CD8-positive, alpha-beta memory T cell (primary cell): ENCODE data around the gene VPS26A. TPM values are rescaled to one million over a fixed set of nuclear protein-coding genes. Genes with fewer than 3 reads are reported as not detected.

Experiments used
- CTCF ChIA-PET: fragments of 350-600 bp; sonication (Branson Sonifier 250); formaldehyde crosslinking; loops from one replicate; lab custom pipeline; 2021; ENCODE audit warnings: antibody characterized with exemption; lab: Charles Lee
- POLR2A ChIA-PET: fragments of 350-600 bp; sonication (Branson Sonifier 250); formaldehyde crosslinking; loops from one replicate; lab custom pipeline; 2021; ENCODE audit warnings: antibody characterized with exemption; lab: Charles Lee
- DNase-seq, 5 donors: peaks; one replicate each; pipeline versions ENCODE4 v3.0.0 to v3.0.0-alpha.2; 2020 to 2022; ENCODE audit warnings: mixed read lengths in 1 of 5
- H3K27ac ChIP-seq: one replicate; pipeline ENCODE4 v1.7.0; 2013; ENCODE audit warnings: low read depth, mild to moderate bottlenecking, low read length, moderate library complexity
- H3K27me3 ChIP-seq: 2 replicates; pipeline ENCODE4 v1.7.0; 2013; ENCODE audit warnings: low read length, mild to moderate bottlenecking; ENCODE audit not compliant: insufficient read depth, poor library complexity, severe bottlenecking
- H3K36me3 ChIP-seq: 2 replicates; pipeline ENCODE4 v1.7.0; 2013; ENCODE audit warnings: mild to moderate bottlenecking, low read length, moderate library complexity; ENCODE audit not compliant: insufficient read depth
- H3K4me1 ChIP-seq: 2 replicates; pipeline ENCODE4 v1.7.0; 2013; ENCODE audit warnings: mild to moderate bottlenecking, low read length, moderate library complexity; ENCODE audit not compliant: insufficient read depth
- H3K4me3 ChIP-seq: 2 replicates; pipeline ENCODE4 v1.7.0; 2013; ENCODE audit warnings: mild to moderate bottlenecking, low read length
- H3K9me3 ChIP-seq: 2 replicates; pipeline ENCODE4 v1.7.0; 2013; ENCODE audit warnings: mild to moderate bottlenecking, low read length
- H3K27ac Mint-ChIP-seq, 8 donors: one replicate each; pipeline ENCODE4 v1.8.0; 2020 to 2021; ENCODE audit warnings: mixed read lengths in 8 of 8, mild to moderate bottlenecking in 6 of 8, inconsistent platforms in 3 of 8, moderate library complexity in 3 of 8
- H3K27me3 Mint-ChIP-seq, 2 donors: one replicate each; pipeline ENCODE4 v1.8.0; 2020 to 2021; ENCODE audit warnings: mixed read lengths in 2 of 2, mild to moderate bottlenecking in 1 of 2, moderate library complexity in 1 of 2
- H3K36me3 Mint-ChIP-seq, 3 donors: one replicate each; pipeline ENCODE4 v1.8.0; 2020 to 2021; ENCODE audit warnings: mixed read lengths in 3 of 3, inconsistent platforms in 1 of 3, mild to moderate bottlenecking in 1 of 3
- H3K4me1 Mint-ChIP-seq, 3 donors: one replicate each; pipeline ENCODE4 v1.8.0; 2020 to 2021; ENCODE audit warnings: mixed read lengths in 3 of 3, inconsistent platforms in 1 of 3, mild to moderate bottlenecking in 1 of 3
- H3K4me3 Mint-ChIP-seq, 7 donors: one replicate each; pipeline ENCODE4 v1.8.0; 2020 to 2021; ENCODE audit warnings: mixed read lengths in 7 of 7, mild to moderate bottlenecking in 6 of 7, moderate library complexity in 4 of 7, inconsistent platforms in 2 of 7
- H3K9me3 Mint-ChIP-seq, 5 donors: one replicate each; pipeline ENCODE4 v1.8.0; 2020 to 2022; ENCODE audit warnings: mixed read lengths in 5 of 5, mild to moderate bottlenecking in 3 of 5, moderate library complexity in 2 of 5, inconsistent platforms in 1 of 5
- polyA plus RNA-seq: library from polyadenylated mRNA; unstranded; fragments of 300-500 nt; fragmentation: Illumina TruSeq; gene quantifications from one replicate; pipeline ENCODE4 v1.2.3, GENCODE V29; 2021
- total RNA-seq, 2 experiments: library from RNA; stranded (reverse); gene quantifications; one replicate each; pipeline ENCODE4 v1.2.3, GENCODE V29; 2021

Gene VPS26A
- total and polyA plus RNA-seq, 3 experiments from 2014 or later = 38.6 to 46.7 (median 44.8) TPM

GRCh38 chr10:69088471-69088769, 35.6 kb upstream of the VPS26A start:
- Histone ChIP-seq H3K4me3 (peak overlapping the region; percentile 87), H3K4me1 (peaks cover 51% of the 10 kb centered on the region), H3K27ac (peak overlapping the region; percentile 98), H3K27me3 (no peaks in the 10 kb centered on the region), H3K9me3 (no peaks in the 10 kb centered on the region), H3K36me3 (no peaks in the 10 kb centered on the region)
- ChIA-PET CTCF (interaction anchor here (1.0 to 2.6 kb wide), 4 partner anchors 28 to 83 kb away, joined by 3 to 22 read pairs (median 6); no protein-coding TSS in a partner anchor), POLR2A (interaction anchor here (1.0 to 1.6 kb wide), 3 partner anchors 38 to 84 kb away, joined by 3 to 22 read pairs (median 4); no protein-coding TSS in a partner anchor)
- peaks cover 0 to 44% (median 5%) of the 10 kb centered on the region in 3 donors for H3K36me3 Mint-ChIP-seq
- H3K9me3 Mint-ChIP-seq = no peaks in the 10 kb centered on the region
- peak overlapping the region; percentile 97 to 99 (median 98) for H3K27ac Mint-ChIP-seq
- H3K4me3 Mint-ChIP-seq = peak overlapping the region; percentile 86 to 98 (median 95)
- peaks cover 51 to 66% (median 64%) of the 10 kb centered on the region in 3 donors for H3K4me1 Mint-ChIP-seq
- peaks cover 0 to 1% of the 10 kb centered on the region in 2 donors for H3K27me3 Mint-ChIP-seq
- DNase-seq = peak; percentile 13 to 67 (median 36)

GRCh38 chr10:69088801-69089501, 35.0 kb upstream of the VPS26A start:
- H3K9me3 ChIP-seq = no peaks in the 10 kb centered on the region
- ChIA-PET POLR2A (interaction anchor here (0.8 to 1.0 kb wide), 3 partner anchors 38 to 84 kb away, joined by 3 to 5 read pairs (median 4); no protein-coding TSS in a partner anchor), CTCF (interaction anchor here (0.5 to 2.6 kb wide), 3 partner anchors 45 to 1237 kb away, joined by 3 to 22 read pairs (median 8); no protein-coding TSS in a partner anchor)
- H3K9me3 Mint-ChIP-seq = no peaks in the 10 kb centered on the region
- peak overlapping the region; percentile 87 for H3K4me3 ChIP-seq
- peak overlapping the region; percentile 86 to 98 (median 95) for H3K4me3 Mint-ChIP-seq
- peak overlapping the region; percentile 97 to 99 (median 98) for H3K27ac Mint-ChIP-seq
- peak overlapping the region; percentile 98 for H3K27ac ChIP-seq
- H3K27me3 Mint-ChIP-seq = peaks cover 0 to 1% of the 10 kb centered on the region in 2 donors
- H3K27me3 ChIP-seq = no peaks in the 10 kb centered on the region
- H3K4me1 ChIP-seq = peaks cover 56% of the 10 kb centered on the region
- H3K4me1 Mint-ChIP-seq = peaks cover 56 to 71% (median 68%) of the 10 kb centered on the region in 3 donors
- H3K36me3 Mint-ChIP-seq = peaks cover 0 to 47% (median 6%) of the 10 kb centered on the region in 3 donors
- DNase-seq = peak in 4 of 5 donors; percentile 32 to 84 (median 72)
- H3K36me3 ChIP-seq = no peaks in the 10 kb centered on the region

- CTCF ChIA-PET = interaction anchor here (0.5 to 0.6 kb wide), 2 partner anchors 85 to 1238 kb away, joined by 3 read pairs; no protein-coding TSS in a partner anchor
- H3K27me3 Mint-ChIP-seq = peaks cover 0 to 1% of the 10 kb centered on the region in 2 donors
- peak overlapping the region; percentile 97 to 99 (median 98) for H3K27ac Mint-ChIP-seq
- H3K4me3 ChIP-seq = peak overlapping the region; percentile 87
- DNase-seq = peak; percentile 74 to 93 (median 87)
- H3K36me3 Mint-ChIP-seq = peaks cover 0 to 50% (median 6%) of the 10 kb centered on the region in 3 donors
- H3K27ac ChIP-seq = peak overlapping the region; percentile 98
- no peaks in the 10 kb centered on the region for H3K9me3 Mint-ChIP-seq
- H3K27me3 ChIP-seq = no peaks in the 10 kb centered on the region
- no peaks in the 10 kb centered on the region for H3K9me3 ChIP-seq
- H3K4me3 Mint-ChIP-seq = peak overlapping the region; percentile 86 to 98 (median 95)
- H3K4me1 Mint-ChIP-seq = peaks cover 57 to 77% (median 71%) of the 10 kb centered on the region in 3 donors
- no peaks in the 10 kb centered on the region for H3K36me3 ChIP-seq
- H3K4me1 ChIP-seq = peaks cover 58% of the 10 kb centered on the region
- POLR2A ChIA-PET = interaction anchor here (0.8 kb wide), 1 partner anchor 85 kb away, joined by 5 read pairs; no protein-coding TSS in a partner anchor
Measured at GRCh38 chr10:69089638-69090599, 34.1 kb upstream of the VPS26A start.

GRCh38 chr10:69090685-69091084, 33.3 kb upstream of the VPS26A start:
- peaks cover 0 to 55% (median 6%) of the 10 kb centered on the region in 3 donors for H3K36me3 Mint-ChIP-seq
- H3K9me3 ChIP-seq = no peaks in the 10 kb centered on the region
- no peaks in the 10 kb centered on the region for H3K36me3 ChIP-seq
- peak overlapping the region; percentile 87 for H3K4me3 ChIP-seq
- H3K4me1 ChIP-seq = peaks cover 55% of the 10 kb centered on the region
- no peak for DNase-seq
- peaks cover 57 to 77% (median 72%) of the 10 kb centered on the region in 3 donors for H3K4me1 Mint-ChIP-seq
- peak overlapping the region; percentile 86 to 98 (median 95) for H3K4me3 Mint-ChIP-seq
- no peaks in the 10 kb centered on the region for H3K9me3 Mint-ChIP-seq
- H3K27ac ChIP-seq = peak overlapping the region; percentile 98
- ChIA-PET CTCF (interaction anchor here (2.4 to 7.2 kb wide), 2 partner anchors 32 to 86 kb away, joined by 8 to 91 read pairs; no protein-coding TSS in a partner anchor), POLR2A (no interaction called here)
- H3K27ac Mint-ChIP-seq = peak overlapping the region; percentile 97 to 99 (median 98)
- H3K27me3 ChIP-seq = no peaks in the 10 kb centered on the region
- H3K27me3 Mint-ChIP-seq = peaks cover 0 to 1% of the 10 kb centered on the region in 2 donors

- H3K9me3 Mint-ChIP-seq = no peaks in the 10 kb centered on the region
- H3K4me3 Mint-ChIP-seq = peak overlapping the region; percentile 86 to 98 (median 95)
- POLR2A ChIA-PET = no interaction called here
- H3K27me3 Mint-ChIP-seq = peaks cover 0 to 1% of the 10 kb centered on the region in 2 donors
- peak overlapping the region; percentile 97 to 99 (median 98) for H3K27ac Mint-ChIP-seq
- H3K4me1 Mint-ChIP-seq = peaks cover 56 to 78% (median 72%) of the 10 kb centered on the region in 3 donors
- no peaks in the 10 kb centered on the region for H3K9me3 ChIP-seq
- H3K4me1 ChIP-seq = peaks cover 50% of the 10 kb centered on the region
- H3K4me3 ChIP-seq = peak overlapping the region; percentile 87
- H3K27ac ChIP-seq = peak overlapping the region; percentile 98
- DNase-seq = no peak
- H3K36me3 ChIP-seq = no peaks in the 10 kb centered on the region
- CTCF ChIA-PET = interaction anchor here (2.2 to 7.2 kb wide), 3 partner anchors 31 to 103 kb away, joined by 8 to 91 read pairs (median 10); partner anchors contain the start of gene KIFBP
- H3K36me3 Mint-ChIP-seq = peaks cover 0 to 59% (median 5%) of the 10 kb centered on the region in 3 donors
- H3K27me3 ChIP-seq = no peaks in the 10 kb centered on the region
Measured at GRCh38 chr10:69091143-69091651, 32.8 kb upstream of the VPS26A start.

GRCh38 chr10:69092959-69093850, 30.8 kb upstream of the VPS26A start:
- ChIA-PET CTCF (interaction anchor here (0.6 to 7.2 kb wide), 38 partner anchors 8 to 263 kb away, joined by 3 to 91 read pairs (median 4); partner anchors contain the start of genes DDX21, KIFBP and VPS26A), POLR2A (interaction anchor here (0.6 to 1.2 kb wide), 4 partner anchors 48 to 374 kb away, joined by 3 to 4 read pairs (median 4); no protein-coding TSS in a partner anchor)
- Histone ChIP-seq H3K4me3 (no peak overlapping the region), H3K27ac (peak overlapping the region; percentile 22), H3K27me3 (no peaks in the 10 kb centered on the region), H3K36me3 (peaks cover 5% of the 10 kb centered on the region), H3K9me3 (no peaks in the 10 kb centered on the region), H3K4me1 (peaks cover 43% of the 10 kb centered on the region)
- Mint-ChIP-seq H3K36me3 (peaks cover 6 to 67% (median 8%) of the 10 kb centered on the region in 3 donors), H3K4me3 (peak overlapping the region; percentile 18 to 75 (median 52)), H3K4me1 (peaks cover 59 to 73% (median 70%) of the 10 kb centered on the region in 3 donors), H3K27me3 (peaks cover 0 to 1% of the 10 kb centered on the region in 2 donors), H3K27ac (peak overlapping the region; percentile 82 to 99 (median 98)), H3K9me3 (no peaks in the 10 kb centered on the region)
- peak; percentile 70 to 88 (median 83) for DNase-seq
